ENCODE results near the gene PPTC7. TPM values are rescaled to one million over a fixed set of nuclear protein-coding genes. Genes with fewer than 3 reads are reported as not detected.

PPTC7 gene
- total and polyA plus RNA-seq, 2 of the 4 experiments (the other 2 are of a cell fraction), result 4.1 to 6.8 TPM

DNA sequence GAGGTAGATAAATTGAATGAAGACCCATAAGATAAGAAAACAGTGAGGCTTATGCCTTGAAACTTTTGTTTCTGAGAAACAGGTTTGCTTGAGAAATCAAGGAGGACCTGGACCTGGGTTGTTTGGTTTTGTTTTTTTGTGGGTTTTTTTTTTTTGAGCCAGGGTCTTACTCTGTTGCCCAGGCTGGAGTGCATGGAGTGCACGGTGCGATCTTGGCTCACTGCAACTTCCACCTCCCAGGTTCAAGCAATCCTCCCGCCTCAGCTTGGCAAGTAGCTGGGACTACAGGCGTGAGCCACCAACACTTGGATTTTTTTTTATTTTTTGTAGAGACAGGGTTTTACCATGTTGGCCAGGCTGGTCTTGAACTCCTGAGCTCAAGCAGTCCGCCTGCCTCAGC, 9.0 kb upstream of the PPTC7 start:
- H3K9me1 ChIP-seq (ENCODE audit: insufficient read depth, low read length), result no peaks in the 10 kb centered on the region
- H2BK20ac ChIP-seq (ENCODE audit: low read depth, low read length), result no peak overlapping the region
- no peak for DNase-seq
- H3K4me1 ChIP-seq (ENCODE audit: control insufficient read depth, insufficient read depth, low read length), result 0 out of 2 replicates have a peak, but pooled peaks cover 4% of the 10 kb centered on the region
- no peak overlapping the region for H2AK5ac ChIP-seq (ENCODE audit: low read depth, low read length)
- in situ Hi-C loops (cut with MboI; ENCODE audit: low sequenced_read_pairs) (no loop called here), dilution Hi-C loops (cut with HindIII; ENCODE audit: low sequenced_read_pairs, unreplicated experiment) (no loop called here), intact Hi-C loops (cut with micrococcal nuclease) (no loop called here)
- H4K91ac ChIP-seq (ENCODE audit: insufficient read depth, low read depth, low read length), result no peak overlapping the region
- H3K27ac ChIP-seq (ENCODE audit: insufficient read depth, low read length), result no peak overlapping the region
- no peak overlapping the region for H4K8ac ChIP-seq (ENCODE audit: low read depth in 2 of 2, low read length in 2 of 2)
- H3K4me2 ChIP-seq (ENCODE audit: low read depth, low read length), result no peak overlapping the region
- TF ChIP-seq BHLHE40 (IDR thresholded peaks at IDR 0.05; ENCODE audit: low read depth, low read length) (no peak), RCOR1 (IDR thresholded peaks at IDR 0.05; ENCODE audit: insufficient replicate concordance, low read length) (no peak)
- TF ChIP-seq, protein P1, sequence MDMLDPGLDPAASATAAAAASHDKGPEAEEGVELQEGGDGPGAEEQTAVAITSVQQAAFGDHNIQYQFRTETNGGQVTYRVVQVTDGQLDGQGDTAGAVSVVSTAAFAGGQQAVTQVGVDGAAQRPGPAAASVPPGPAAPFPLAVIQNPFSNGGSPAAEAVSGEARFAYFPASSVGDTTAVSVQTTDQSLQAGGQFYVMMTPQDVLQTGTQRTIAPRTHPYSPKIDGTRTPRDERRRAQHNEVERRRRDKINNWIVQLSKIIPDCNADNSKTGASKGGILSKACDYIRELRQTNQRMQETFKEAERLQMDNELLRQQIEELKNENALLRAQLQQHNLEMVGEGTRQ (IDR thresholded peaks at IDR 0.05; ENCODE audit: low read depth, low read length), result no peak
- TF ChIP-seq, protein P2, sequence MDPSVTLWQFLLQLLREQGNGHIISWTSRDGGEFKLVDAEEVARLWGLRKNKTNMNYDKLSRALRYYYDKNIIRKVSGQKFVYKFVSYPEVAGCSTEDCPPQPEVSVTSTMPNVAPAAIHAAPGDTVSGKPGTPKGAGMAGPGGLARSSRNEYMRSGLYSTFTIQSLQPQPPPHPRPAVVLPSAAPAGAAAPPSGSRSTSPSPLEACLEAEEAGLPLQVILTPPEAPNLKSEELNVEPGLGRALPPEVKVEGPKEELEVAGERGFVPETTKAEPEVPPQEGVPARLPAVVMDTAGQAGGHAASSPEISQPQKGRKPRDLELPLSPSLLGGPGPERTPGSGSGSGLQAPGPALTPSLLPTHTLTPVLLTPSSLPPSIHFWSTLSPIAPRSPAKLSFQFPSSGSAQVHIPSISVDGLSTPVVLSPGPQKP (IDR thresholded peaks at IDR 0.05; ENCODE audit: borderline replicate concordance, low read depth, low read length), result no peak
- H2AK9ac ChIP-seq (replicated peaks; ENCODE audit: low read depth, low read length, poor library complexity), result no peak overlapping the region
- H3K79me1 ChIP-seq (ENCODE audit: low read depth in 1 of 2, low read length in 2 of 2), result no peaks in the 10 kb centered on the region
- no peak overlapping the region for H3K23ac ChIP-seq (ENCODE audit: low read depth, low read length)
- ChIA-PET POLR2A (ENCODE audit: unreplicated experiment) (no interaction called here), CTCF (no interaction called here)
- H2AFZ ChIP-seq (replicated peaks; ENCODE audit: low read length, poor library complexity), result no peak overlapping the region
- no peak overlapping the region for H3K56ac ChIP-seq (ENCODE audit: extremely low read depth, insufficient read depth, low read length)
- BruUV-seq (replicated peaks), result no TSS peak
- no peaks in the 10 kb centered on the region for H3K36me3 ChIP-seq (ENCODE audit: control insufficient read depth, insufficient read depth, low read length)
- ATAC-seq (ENCODE audit: low read depth), result no peak
- H2BK5ac ChIP-seq (ENCODE audit: low read depth, low read length, poor library complexity, severe bottlenecking), result no peak overlapping the region
- H3K9me3 ChIP-seq (ENCODE audit: control insufficient read depth, insufficient read depth, low read length), result no peaks in the 10 kb centered on the region
- no peak overlapping the region for H4K5ac ChIP-seq (ENCODE audit: low read depth, low read length)
- H3K18ac ChIP-seq (ENCODE audit: low read depth, low read length), result no peak overlapping the region
- no peak overlapping the region for H3K4ac ChIP-seq (ENCODE audit: low read depth, low read length)
- H4K20me1 ChIP-seq (ENCODE audit: insufficient read depth, low read length), result no peaks in the 10 kb centered on the region
- no peak overlapping the region for H2BK15ac ChIP-seq (ENCODE audit: low read depth, low read length)
- no peak overlapping the region for H3K9ac ChIP-seq (ENCODE audit: low read depth, low read length)
- H3K4me3 ChIP-seq (ENCODE audit: insufficient read depth, low read depth, low read length), result no peak overlapping the region
- H3K27me3 ChIP-seq (ENCODE audit: control insufficient read depth, insufficient read depth, low read length), result no peaks in the 10 kb centered on the region
- WGBS, 2 experiments (ENCODE audit: extremely low coverage in 2 of 2, insufficient read length in 1 of 2), result 80% methylated on average over 1 of the region's 5 CpGs; no CpG with 5 or more reads in 1 of the 2 experiments
- no peak overlapping the region for H2BK120ac ChIP-seq (ENCODE audit: low read depth, low read length)
- no peak overlapping the region for H3K14ac ChIP-seq (replicated peaks; ENCODE audit: low read depth, low read length)
